Neutrophil (primary cell): ENCODE data around the gene VPS41.
A peak's percentile ranks its signal among the peaks of the same experiment; 100 is the strongest.

Experiments used
- H3K27ac ChIP-seq: fragments of 200-600 bp; sonication (generic); 2 replicates; pipeline ENCODE4 v1.5.1; 2016; ENCODE audit warnings: mild to moderate bottlenecking, moderate library complexity
- H3K27me3 ChIP-seq: fragments of 200-600 bp; sonication (generic); 2 replicates; pipeline ENCODE4 v1.6.0; 2016; ENCODE audit warnings: mild to moderate bottlenecking
- H3K36me3 ChIP-seq: fragments of 200-600 bp; sonication (generic); 2 replicates; pipeline ENCODE4 v1.5.1; 2017
- H3K4me1 ChIP-seq, 2 experiments: fragments of 200-600 bp in 1 of 2; sonication (generic) in 1 of 2; 1 replicate in 1 of 2; 2 replicates in 1 of 2; pipeline versions ENCODE4 v1.5.1 to v1.6.1; 2013 to 2016; ENCODE audit warnings: low read depth in 1 of 2, low read length in 1 of 2, mild to moderate bottlenecking in 1 of 2, moderate library complexity in 1 of 2; ENCODE audit not compliant: control insufficient read depth in 1 of 2, insufficient read depth in 1 of 2
- H3K4me3 ChIP-seq, 2 experiments: fragments of 200-600 bp in 1 of 2; sonication (generic) in 1 of 2; 1 replicate in 1 of 2; 2 replicates in 1 of 2; pipeline ENCODE4 v1.5.1; 2013 to 2016; ENCODE audit warnings: low read depth in 1 of 2, low read length in 1 of 2, mild to moderate bottlenecking in 1 of 2, moderate library complexity in 1 of 2
- H3K9me3 ChIP-seq: fragments of 200-600 bp; sonication (generic); 2 replicates; pipeline ENCODE4 v1.5.1; 2016
- CTCF ChIP-seq: fragments of 200-600 bp; sonication (generic); IDR thresholded peaks from 2 replicates; pipeline ENCODE4 v1.5.1; 2016; ENCODE audit warnings: antibody characterized with exemption

VPS41 gene

DNA sequence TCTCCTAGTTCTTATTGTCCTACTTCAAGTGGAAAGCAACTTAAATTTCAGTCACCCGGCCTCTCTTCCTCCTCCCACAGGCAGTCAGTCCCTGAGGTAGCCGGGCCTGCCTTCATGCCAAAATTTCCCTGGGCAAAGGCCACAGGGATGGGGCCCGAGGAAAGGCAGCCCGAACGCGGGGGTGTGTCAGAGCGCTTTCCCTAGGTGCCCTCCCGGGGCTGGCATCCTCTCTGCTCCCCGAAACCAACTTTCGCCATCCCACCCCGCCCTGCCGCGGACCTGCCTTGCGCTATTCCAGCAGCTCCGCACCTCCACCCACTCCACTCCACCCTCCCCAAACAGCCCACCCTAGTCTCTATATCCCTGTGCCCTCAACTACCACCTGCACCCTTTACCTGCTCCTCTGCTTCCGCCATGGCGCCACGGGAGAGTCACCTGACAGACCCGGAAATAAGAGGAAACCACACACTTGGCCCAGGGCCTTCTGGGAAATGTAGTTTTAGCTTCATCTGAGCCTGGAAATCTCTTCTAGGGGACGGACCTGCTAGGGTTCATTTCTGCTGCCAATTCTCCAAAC lies at the start of gene VPS41:
Gene VPS41 (minus strand): TSS at position 433 of the 577 bp plus-strand sequence. CDS start 17 bp downstream, at position 416.
- TF ChIP-seq CTCF = no peak
- Histone ChIP-seq H3K27me3 (no peaks in the 10 kb centered on the region), H3K4me3 (peak within 1 kb of the TSS; percentile 78 to 87), H3K36me3 (no peaks in the 10 kb centered on the region), H3K27ac (peak within 1 kb of the TSS; percentile 65), H3K9me3 (no peaks in the 10 kb centered on the region), H3K4me1 (peaks cover 16 to 18% of the 10 kb centered on the region in 2 experiments)

DNA sequence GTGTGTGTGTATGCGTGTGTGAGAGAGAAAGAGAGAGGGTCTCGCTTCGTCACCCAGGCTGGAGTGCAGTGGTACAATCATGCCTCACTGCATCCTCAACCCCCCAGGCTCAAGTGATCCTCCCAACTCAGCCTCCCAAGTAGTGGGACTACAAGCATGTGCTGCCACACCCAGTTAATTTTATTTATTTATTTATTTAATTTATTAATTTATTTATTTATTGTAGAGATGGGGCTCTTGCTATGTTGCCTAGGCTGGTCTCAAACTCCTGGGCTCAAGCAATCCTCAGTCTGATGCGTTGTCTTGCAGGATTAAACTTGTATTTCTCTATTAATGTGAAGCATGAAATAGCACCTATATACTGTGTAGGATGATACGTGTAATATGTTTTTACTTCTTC lies 46.9 kb upstream of the VPS41 start:
- no peak for TF ChIP-seq CTCF
- Histone ChIP-seq H3K27ac (no peak overlapping the region), H3K36me3 (no peaks in the 10 kb centered on the region), H3K27me3 (no peaks in the 10 kb centered on the region), H3K4me3 (no peak overlapping the region), H3K9me3 (no peaks in the 10 kb centered on the region), H3K4me1 (peaks cover 3 to 7% of the 10 kb centered on the region in 2 experiments)

DNA sequence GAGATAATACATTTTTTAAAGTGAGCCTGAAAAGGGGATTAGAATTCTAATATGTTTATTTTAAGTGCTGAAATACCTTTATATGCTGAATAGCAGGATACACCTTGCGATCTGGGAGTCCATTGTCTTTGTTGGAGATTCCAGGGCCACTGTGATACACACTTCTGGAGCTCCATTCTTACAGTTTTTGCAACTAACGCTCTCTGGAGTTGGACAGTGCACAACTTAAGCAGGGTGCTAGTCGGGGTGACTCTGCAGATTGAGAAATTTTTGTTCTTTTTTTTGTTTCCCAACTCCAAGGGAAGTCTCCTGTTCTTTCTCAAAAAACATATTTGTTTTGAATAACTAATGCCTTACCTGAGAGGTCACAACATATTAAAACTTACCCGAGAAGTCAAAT lies 45.0 kb upstream of the VPS41 start:
- H3K36me3 ChIP-seq = no peaks in the 10 kb centered on the region
- peaks cover 3 to 7% of the 10 kb centered on the region in 2 experiments for H3K4me1 ChIP-seq
- TF ChIP-seq CTCF = no peak
- H3K4me3 ChIP-seq = no peak overlapping the region
- H3K27ac ChIP-seq = no peak overlapping the region
- no peaks in the 10 kb centered on the region for H3K9me3 ChIP-seq
- no peaks in the 10 kb centered on the region for H3K27me3 ChIP-seq

DNA sequence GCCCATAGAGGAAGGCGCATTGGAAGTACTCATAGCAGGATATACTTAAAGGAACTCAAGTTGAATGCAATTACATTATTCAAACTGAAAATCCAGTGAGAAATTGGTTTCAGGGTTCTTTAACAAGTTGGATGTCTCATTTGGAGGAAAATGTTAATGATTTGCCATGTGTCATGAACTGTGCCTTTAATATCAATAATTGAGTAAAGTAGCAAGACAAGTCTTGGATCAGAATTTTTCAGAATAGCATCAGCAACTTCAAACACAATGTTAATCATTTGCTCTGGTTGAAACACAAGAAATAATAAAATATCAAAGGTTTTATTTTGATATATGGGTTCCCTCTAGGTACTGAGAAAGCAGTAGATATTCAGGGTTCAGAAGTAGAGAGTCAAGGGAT lies 44.2 kb upstream of the VPS41 start:
- Histone ChIP-seq H3K4me1 (peaks cover 3 to 7% of the 10 kb centered on the region in 2 experiments), H3K27ac (no peak overlapping the region), H3K9me3 (no peaks in the 10 kb centered on the region), H3K36me3 (no peaks in the 10 kb centered on the region), H3K4me3 (no peak overlapping the region), H3K27me3 (no peaks in the 10 kb centered on the region)
- TF ChIP-seq CTCF = no peak

DNA sequence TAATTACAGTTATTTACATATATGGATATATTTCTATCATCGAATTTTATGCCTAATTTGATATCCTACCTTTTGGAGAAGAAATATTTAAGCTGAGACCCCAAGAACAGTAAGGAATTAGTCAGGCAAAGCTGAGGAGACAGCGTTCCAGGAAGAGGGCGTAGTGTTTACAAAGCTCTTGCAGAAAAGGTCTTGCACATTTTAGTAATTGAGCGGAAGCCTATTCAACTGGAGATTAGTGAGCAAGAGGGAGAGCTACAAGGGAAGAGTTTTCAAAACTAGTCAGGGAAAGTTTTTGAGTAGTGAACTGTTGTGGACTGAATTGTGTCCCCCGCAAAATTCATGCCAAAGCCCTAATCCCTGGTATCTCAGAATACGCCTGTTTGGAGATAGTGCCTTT lies 42.2 kb upstream of the VPS41 start:
- Histone ChIP-seq H3K9me3 (no peaks in the 10 kb centered on the region), H3K27me3 (no peaks in the 10 kb centered on the region), H3K4me1 (peaks cover 3 to 7% of the 10 kb centered on the region in 2 experiments), H3K4me3 (no peak overlapping the region), H3K27ac (no peak overlapping the region), H3K36me3 (no peaks in the 10 kb centered on the region)
- no peak for TF ChIP-seq CTCF
